Measurements from ENCODE around the gene WHAMM.

WHAMM gene

DNA sequence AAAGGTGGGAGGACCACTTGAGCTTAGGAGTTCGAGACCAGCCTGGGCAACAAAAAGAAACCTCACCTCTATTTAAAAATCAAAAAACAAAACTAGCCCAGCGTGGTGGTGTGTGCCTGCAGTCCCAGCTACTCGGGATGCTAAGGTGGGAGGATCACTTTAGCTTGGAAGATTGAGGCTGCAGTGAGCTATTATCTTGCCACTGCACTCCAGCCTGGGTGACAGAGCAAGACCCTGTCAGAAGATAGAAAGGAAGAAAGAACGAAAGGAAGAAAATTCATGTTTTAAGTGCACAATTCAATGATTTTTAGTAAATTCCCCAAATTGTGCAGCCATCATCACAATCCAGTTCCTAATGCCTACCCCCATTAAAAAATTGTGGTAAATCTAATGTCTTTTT is 11.3 kb upstream of the WHAMM start:
- Histone ChIP-seq H3K36me3 (no peaks in the 10 kb centered on the region), H3K9me3 (no peaks in the 10 kb centered on the region), H3K4me1 (no peaks in the 10 kb centered on the region), H3K4me3 (ENCODE audit: low read depth, low read length) (no peak overlapping the region), H3K27me3 (peaks cover 39% of the 10 kb centered on the region)
- no peak for DNase-seq
- TF ChIP-seq, protein P1, sequence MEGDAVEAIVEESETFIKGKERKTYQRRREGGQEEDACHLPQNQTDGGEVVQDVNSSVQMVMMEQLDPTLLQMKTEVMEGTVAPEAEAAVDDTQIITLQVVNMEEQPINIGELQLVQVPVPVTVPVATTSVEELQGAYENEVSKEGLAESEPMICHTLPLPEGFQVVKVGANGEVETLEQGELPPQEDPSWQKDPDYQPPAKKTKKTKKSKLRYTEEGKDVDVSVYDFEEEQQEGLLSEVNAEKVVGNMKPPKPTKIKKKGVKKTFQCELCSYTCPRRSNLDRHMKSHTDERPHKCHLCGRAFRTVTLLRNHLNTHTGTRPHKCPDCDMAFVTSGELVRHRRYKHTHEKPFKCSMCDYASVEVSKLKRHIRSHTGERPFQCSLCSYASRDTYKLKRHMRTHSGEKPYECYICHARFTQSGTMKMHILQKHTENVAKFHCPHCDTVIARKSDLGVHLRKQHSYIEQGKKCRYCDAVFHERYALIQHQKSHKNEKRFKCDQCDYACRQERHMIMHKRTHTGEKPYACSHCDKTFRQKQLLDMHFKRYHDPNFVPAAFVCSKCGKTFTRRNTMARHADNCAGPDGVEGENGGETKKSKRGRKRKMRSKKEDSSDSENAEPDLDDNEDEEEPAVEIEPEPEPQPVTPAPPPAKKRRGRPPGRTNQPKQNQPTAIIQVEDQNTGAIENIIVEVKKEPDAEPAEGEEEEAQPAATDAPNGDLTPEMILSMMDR (IDR thresholded peaks at IDR 0.05; ENCODE audit: low read depth, low read length) = no peak

DNA sequence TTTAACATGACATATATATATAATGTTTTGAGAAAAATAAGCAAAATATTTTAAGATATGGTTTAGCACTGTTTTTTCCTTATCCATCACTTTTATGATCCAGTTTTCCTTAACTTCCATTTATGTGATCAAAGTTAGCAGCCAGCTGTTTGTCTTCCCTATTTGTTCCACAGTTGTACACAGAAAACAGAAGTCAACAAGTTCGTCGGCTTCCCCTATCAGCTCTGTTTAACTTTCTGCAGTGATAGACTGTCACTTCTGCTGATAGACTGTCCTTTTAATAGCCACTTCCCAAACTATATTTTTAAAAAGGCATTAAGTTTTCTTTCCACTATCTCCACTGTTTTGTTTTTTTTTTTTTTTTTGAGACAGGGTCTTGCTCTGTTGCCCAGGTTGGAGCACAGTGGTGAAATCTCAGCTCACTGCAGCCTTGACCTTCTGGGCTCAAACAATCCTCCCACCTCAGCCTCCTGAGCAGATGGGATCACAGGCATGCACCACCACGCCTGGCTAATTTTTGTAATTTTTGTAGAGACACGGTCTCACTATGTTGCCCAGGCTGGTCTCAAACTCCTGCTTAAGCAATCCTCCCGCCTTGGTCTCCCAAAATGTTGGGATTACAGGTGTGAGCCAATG is 10.8 kb upstream of the WHAMM start:
- no peak for DNase-seq
- Histone ChIP-seq H3K4me3 (ENCODE audit: low read depth, low read length) (no peak overlapping the region), H3K4me1 (no peaks in the 10 kb centered on the region), H3K27me3 (peaks cover 39% of the 10 kb centered on the region), H3K9me3 (no peaks in the 10 kb centered on the region), H3K36me3 (no peaks in the 10 kb centered on the region)
- TF ChIP-seq, protein P1 (IDR thresholded peaks at IDR 0.05; ENCODE audit: low read depth, low read length) = no peak

DNA sequence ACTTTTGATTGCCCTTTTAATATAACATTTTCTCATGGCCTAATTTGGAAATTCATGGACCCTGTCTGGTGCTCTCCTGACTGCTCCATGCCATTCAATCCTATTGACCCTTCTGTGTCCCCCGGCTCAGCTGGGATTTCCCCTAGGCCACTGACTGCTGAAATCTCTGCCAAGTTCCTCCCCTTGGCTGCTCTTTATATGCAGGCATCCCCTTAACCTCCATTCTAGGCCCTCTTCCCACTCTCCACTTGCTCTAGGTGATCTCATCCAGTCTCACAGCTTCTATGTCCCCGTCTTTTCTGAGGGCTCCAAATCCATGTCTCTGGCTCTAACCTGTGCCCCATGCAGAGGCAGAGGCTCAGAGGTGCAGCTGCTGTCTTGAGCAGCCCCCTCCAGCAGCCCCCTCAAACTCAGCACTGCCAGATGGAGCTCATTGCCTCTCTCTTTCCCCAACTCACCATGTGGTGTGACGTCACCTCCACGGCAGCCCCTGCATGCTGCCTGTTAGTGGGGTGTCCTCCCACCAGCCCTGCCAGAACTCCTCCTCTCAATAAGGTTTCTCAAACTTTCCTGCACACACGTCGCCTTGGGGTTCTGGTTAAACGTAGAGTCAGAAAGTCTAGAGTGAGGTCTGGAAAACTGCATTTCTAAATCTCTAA is 10.1 kb upstream of the WHAMM start:
- TF ChIP-seq, protein P1 (IDR thresholded peaks at IDR 0.05; ENCODE audit: low read depth, low read length) = no peak

DNA sequence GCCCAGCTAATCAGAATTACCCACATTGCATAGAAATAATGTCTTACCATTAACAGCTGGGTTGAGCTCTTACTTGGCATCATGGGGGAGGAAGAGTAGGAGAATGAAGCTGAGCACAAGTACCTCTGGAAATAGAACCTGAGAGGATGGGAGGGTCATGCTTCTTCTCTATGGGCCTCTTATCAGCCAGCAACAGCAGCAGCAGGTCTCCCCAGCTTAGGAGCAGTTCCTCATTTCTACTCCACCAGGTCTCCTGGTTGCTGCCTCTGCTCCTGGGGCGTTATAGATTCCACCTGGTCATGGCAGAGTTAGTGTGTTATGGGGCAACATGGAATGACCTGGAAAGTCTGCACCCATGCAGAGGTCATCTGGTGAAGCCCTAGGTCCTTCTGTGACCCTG is 6.9 kb upstream of the WHAMM start:
- Histone ChIP-seq H3K9me3 (no peaks in the 10 kb centered on the region), H3K4me1 (no peaks in the 10 kb centered on the region), H3K36me3 (no peaks in the 10 kb centered on the region), H3K4me3 (ENCODE audit: low read depth, low read length) (no peak overlapping the region), H3K27me3 (peaks cover 16% of the 10 kb centered on the region; the same call in 1 of the 2 replicates)
- TF ChIP-seq, protein P1 (IDR thresholded peaks at IDR 0.05; ENCODE audit: low read depth, low read length) = no peak
- DNase-seq = no peak

More for the DNA sequence above, 10.1 kb upstream of the WHAMM start:
- peaks cover 32% of the 10 kb centered on the region for H3K27me3 ChIP-seq
- H3K4me3 ChIP-seq (ENCODE audit: low read depth, low read length) = no peak overlapping the region
- H3K4me1 ChIP-seq = no peaks in the 10 kb centered on the region
- no peaks in the 10 kb centered on the region for H3K36me3 ChIP-seq
- DNase-seq = no peak
- H3K9me3 ChIP-seq = no peaks in the 10 kb centered on the region

DNA sequence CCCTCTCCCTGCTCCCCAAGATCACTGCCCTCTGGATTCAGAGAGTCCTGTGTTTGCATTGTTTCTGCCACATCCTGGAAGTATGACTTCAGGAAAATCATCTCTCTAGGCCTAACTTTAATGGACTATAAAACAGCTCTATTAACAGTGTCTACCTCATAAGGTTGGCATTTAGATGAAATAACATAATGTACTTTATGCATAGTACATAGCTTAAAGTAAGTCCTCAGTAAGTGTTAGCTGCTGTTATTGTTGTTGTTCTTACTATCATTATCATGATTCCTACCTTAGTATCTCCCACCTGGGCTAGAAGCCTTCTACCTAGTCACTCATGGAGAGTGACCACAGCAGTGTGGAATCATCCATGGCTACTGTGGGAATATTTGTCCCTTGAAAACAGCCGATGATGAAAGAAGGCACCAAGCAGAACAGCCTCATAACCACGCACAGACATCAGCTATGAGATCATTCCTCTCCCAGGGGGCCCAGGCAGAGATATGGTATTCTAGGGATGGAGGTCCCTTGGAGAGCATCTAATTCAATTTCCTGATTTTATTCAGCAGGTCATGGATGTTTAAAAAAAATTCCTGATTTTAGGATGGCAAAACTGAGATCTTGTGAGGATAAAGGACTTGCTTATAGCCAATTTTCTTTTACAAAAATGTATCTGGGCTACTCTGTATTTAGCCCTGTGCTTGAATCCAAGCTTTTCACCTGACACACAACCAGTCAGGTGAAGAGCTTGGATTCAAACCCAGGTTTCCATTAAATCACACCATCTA is 5.4 kb upstream of the WHAMM start:
- H3K27me3 ChIP-seq = peaks cover 16% of the 10 kb centered on the region; the same call in 1 of the 2 replicates
- no peaks in the 10 kb centered on the region for H3K9me3 ChIP-seq
- no peak overlapping the region for H3K4me3 ChIP-seq (ENCODE audit: low read depth, low read length)
- TF ChIP-seq, protein P1 (IDR thresholded peaks at IDR 0.05; ENCODE audit: low read depth, low read length) = no peak
- peak; percentile 21 for DNase-seq
- no peaks in the 10 kb centered on the region for H3K36me3 ChIP-seq
- H3K4me1 ChIP-seq = no peaks in the 10 kb centered on the region
